T-helper 2 cell (primary cell): ENCODE measurements around the gene AFAP1.

ENCODE experiments used
- DNase-seq, 5 experiments: peaks; one replicate each; pipeline versions ENCODE4 v3.0.0 to v3.0.0-alpha.2; 2012 to 2022

Gene AFAP1

GRCh38 chr4:7863911-7864681, 75.6 kb downstream of the AFAP1 start:
- peak in 1 of 5 experiments; percentile 80 for DNase-seq

GRCh38 chr4:7862561-7863192, 77.0 kb downstream of the AFAP1 start:
- DNase-seq, result no peak

GRCh38 chr4:7861440-7861881, 78.2 kb downstream of the AFAP1 start:
- no peak for DNase-seq

GRCh38 chr4:7860600-7861163, 79.0 kb downstream of the AFAP1 start:
- no peak for DNase-seq

GRCh38 chr4:7859326-7859725, 80.3 kb downstream of the AFAP1 start:
- DNase-seq, result no peak

- no peak for DNase-seq
Observed at GRCh38 chr4:7858498-7858897, 81.2 kb downstream of the AFAP1 start.

GRCh38 chr4:7857993-7858392, 81.7 kb downstream of the AFAP1 start:
- DNase-seq, result no peak

- DNase-seq, result peak in 1 of 5 experiments; percentile 40
Observed at GRCh38 chr4:7857238-7857701, 82.4 kb downstream of the AFAP1 start.

- DNase-seq, result no peak
Observed at GRCh38 chr4:7855731-7856130, 83.9 kb downstream of the AFAP1 start.

GRCh38 chr4:7854697-7855370, 84.8 kb downstream of the AFAP1 start:
- DNase-seq, result peak in 4 of 5 experiments; percentile 45 to 95 (median 72)

- no peak for DNase-seq
Observed at GRCh38 chr4:7854216-7854615, 85.4 kb downstream of the AFAP1 start.

GRCh38 chr4:7853271-7853670, 86.4 kb downstream of the AFAP1 start:
- no peak for DNase-seq

- peak in 1 of 5 experiments; percentile 12 for DNase-seq
Observed at GRCh38 chr4:7852568-7853185, 87.0 kb downstream of the AFAP1 start.

GRCh38 chr4:7850489-7850888, 89.2 kb downstream of the AFAP1 start:
- DNase-seq, result peak in 1 of 5 experiments; percentile 21

- no peak for DNase-seq
Observed at GRCh38 chr4:7847206-7847605, 92.5 kb downstream of the AFAP1 start.

- no peak for DNase-seq
Observed at GRCh38 chr4:7845493-7846128, 94.0 kb downstream of the AFAP1 start.

GRCh38 chr4:7844594-7844991, 95.1 kb downstream of the AFAP1 start:
- no peak for DNase-seq

- peak; percentile 38 to 63 (median 54) for DNase-seq
Observed at GRCh38 chr4:7843831-7844593, 95.6 kb downstream of the AFAP1 start.

- DNase-seq, result no peak
Observed at GRCh38 chr4:7842384-7843279, 97.0 kb downstream of the AFAP1 start.

GRCh38 chr4:7841894-7842293, 97.8 kb downstream of the AFAP1 start:
- no peak for DNase-seq
